GM23248 (cell line): ENCODE measurements around the gene DNASE1L2. TPM values are rescaled to one million over a fixed set of nuclear protein-coding genes. Genes with fewer than 3 reads are reported as not detected.
"Not testable (repeated sequence)": the region's sequence is repeated elsewhere in the genome, so short reads cannot be mapped to it uniquely, and the experiment has no call there.

ENCODE experiments used
- DNase-seq: peaks from one replicate; pipeline ENCODE4 v3.0.0-alpha.2; 2015
- H2AFZ ChIP-seq: fragments of 200-600 bp; sonication (generic); 2 replicates; pipeline ENCODE4 v1.6.1; 2016; ENCODE audit warnings: antibody characterized with exemption
- H3F3A ChIP-seq: fragments of 200-600 bp; sonication (generic); 2 replicates; pipeline ENCODE4 v1.6.1; 2016; ENCODE audit warnings: mild to moderate bottlenecking, antibody characterized with exemption, mixed run types; ENCODE audit not compliant: insufficient read depth
- H3K27ac ChIP-seq: fragments of 200-600 bp; sonication (generic); 2 replicates; pipeline ENCODE4 v1.5.1; 2016; ENCODE audit warnings: mild to moderate bottlenecking
- H3K27me3 ChIP-seq: fragments of 200-600 bp; sonication (generic); replicated peaks from 2 replicates; pipeline ENCODE4 v1.6.1; 2016; ENCODE audit warnings: mild to moderate bottlenecking; ENCODE audit not compliant: insufficient read depth
- H3K36me3 ChIP-seq: fragments of 200-600 bp; sonication (generic); 2 replicates; pipeline ENCODE4 v1.6.1; 2016; ENCODE audit warnings: low read depth, mild to moderate bottlenecking
- H3K4me1 ChIP-seq: fragments of 200-600 bp; sonication (generic); 2 replicates; pipeline ENCODE4 v1.6.1; 2016; ENCODE audit warnings: mild to moderate bottlenecking; ENCODE audit not compliant: insufficient read depth
- H3K4me2 ChIP-seq: fragments of 200-600 bp; sonication (generic); one replicate; pipeline ENCODE4 v1.6.1; 2016; ENCODE audit warnings: mild to moderate bottlenecking; ENCODE audit not compliant: unreplicated experiment
- H3K4me3 ChIP-seq: fragments of 200-600 bp; sonication (generic); 2 replicates; pipeline ENCODE4 v1.5.1; 2016; ENCODE audit warnings: mild to moderate bottlenecking
- H3K79me2 ChIP-seq: fragments of 200-600 bp; sonication (generic); 2 replicates; pipeline ENCODE4 v1.6.1; 2016; ENCODE audit warnings: mild to moderate bottlenecking; ENCODE audit not compliant: insufficient read depth
- H3K9ac ChIP-seq: fragments of 200-600 bp; sonication (generic); 2 replicates; pipeline ENCODE4 v1.6.1; 2016; ENCODE audit warnings: mild to moderate bottlenecking
- H3K9me2 ChIP-seq: fragments of 200-600 bp; sonication (generic); 2 replicates; pipeline ENCODE4 v1.6.1; 2016; ENCODE audit warnings: mixed run types, mild to moderate bottlenecking, moderate library complexity; ENCODE audit not compliant: insufficient read depth
- H3K9me3 ChIP-seq: fragments of 200-600 bp; sonication (generic); one replicate; pipeline ENCODE4 v1.6.1; 2017; ENCODE audit warnings: low read depth
- H4K20me1 ChIP-seq: fragments of 200-600 bp; sonication (generic); 2 replicates; pipeline ENCODE4 v1.6.0; 2016; ENCODE audit not compliant: insufficient read depth
- EZH2 ChIP-seq: fragments of 200-600 bp; sonication (generic); IDR thresholded peaks from 2 replicates; pipeline ENCODE4 v1.6.1; 2018; ENCODE audit warnings: antibody characterized with exemption, mild to moderate bottlenecking; ENCODE audit not compliant: insufficient read depth, poor library complexity, severe bottlenecking
- EZH2phosphoT487 ChIP-seq: fragments of 200-600 bp; sonication (generic); IDR thresholded peaks from 2 replicates; pipeline ENCODE4 v1.6.1; 2018; ENCODE audit warnings: antibody characterized with exemption, moderate library complexity, mild to moderate bottlenecking, low read depth; ENCODE audit not compliant: insufficient read depth
- WGBS, 2 experiments: methylation state at CpG; one replicate each; pipeline ENCODE4 v1.1.6; 2015 to 2017; ENCODE audit warnings: low lambda C conversion rate in 2 of 2, low coverage in 1 of 2; ENCODE audit errors: missing lambda C conversion rate in 2 of 2; 5-methylcytosine and 5-hydroxymethylcytosine counted together
- in situ Hi-C: fragments of 300-500 bp; cut with MboI; formaldehyde crosslinking; loops from 2 replicates; pipeline ENCODE4 v1.15.0; 2020
- polyA plus RNA-seq: library from polyadenylated mRNA; unstranded; fragments of >200 nt; fragmentation: Nextera tagmentation; extraction: Ambion mirVana; gene quantifications from 2 replicates; pipeline ENCODE4 v1.2.1, GENCODE V29; 2016
- total RNA-seq: library from RNA; depleted of rRNA; stranded (reverse); fragments of >200 nt; shearing (Covaris generic); gene quantifications from 2 replicates; pipeline ENCODE4 v1.2.3, GENCODE V29; 2014

The DNASE1L2 gene
- total and polyA plus RNA-seq, 2 experiments from 2014 or later = 0.89 TPM; not detected in 1

DNA sequence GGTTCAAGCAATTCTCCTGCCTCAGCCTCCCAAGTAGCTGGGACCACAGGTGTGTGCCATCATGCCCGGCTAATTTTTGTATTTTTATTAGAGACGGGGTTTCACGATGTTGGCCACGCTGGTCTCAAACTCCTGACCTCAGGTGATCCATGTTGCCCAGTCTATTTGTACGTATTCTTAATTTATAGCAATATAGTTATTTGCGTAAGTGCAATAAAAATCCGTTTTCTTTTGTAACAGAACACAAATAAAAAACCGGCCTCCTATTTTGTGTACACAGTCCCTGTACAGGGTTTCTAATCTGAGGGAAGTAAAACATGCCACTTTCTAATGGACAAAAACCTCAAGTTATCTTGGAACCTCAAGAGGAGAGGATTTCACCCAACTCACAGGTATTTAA, 24.0 kb downstream of the DNASE1L2 start:
- in situ Hi-C loops = no loop called here
- DNase-seq = no peak
- Histone ChIP-seq H3K4me3 (no peak overlapping the region), H3K9ac (no peak overlapping the region), H3K27ac (no peak overlapping the region), H3K4me1 (no peaks in the 10 kb centered on the region), H3K4me2 (no peak overlapping the region), H3K36me3 (peaks cover 77% of the 10 kb centered on the region), H4K20me1 (peaks cover 12% of the 10 kb centered on the region; the same call in 1 of the 2 replicates), H3K79me2 (peaks cover 100% of the 10 kb centered on the region), H2AFZ (no peak overlapping the region), H3F3A (peaks cover 35% of the 10 kb centered on the region), H3K9me3 (no peaks in the 10 kb centered on the region), H3K27me3 (no peaks in the 10 kb centered on the region), H3K9me2 (no peaks in the 10 kb centered on the region)
- 92 to 93% methylated on average over 8 of the region's 8 CpGs for WGBS, 2 experiments
- TF ChIP-seq EZH2phosphoT487 = no peak
- no peak for TF ChIP-seq EZH2

DNA sequence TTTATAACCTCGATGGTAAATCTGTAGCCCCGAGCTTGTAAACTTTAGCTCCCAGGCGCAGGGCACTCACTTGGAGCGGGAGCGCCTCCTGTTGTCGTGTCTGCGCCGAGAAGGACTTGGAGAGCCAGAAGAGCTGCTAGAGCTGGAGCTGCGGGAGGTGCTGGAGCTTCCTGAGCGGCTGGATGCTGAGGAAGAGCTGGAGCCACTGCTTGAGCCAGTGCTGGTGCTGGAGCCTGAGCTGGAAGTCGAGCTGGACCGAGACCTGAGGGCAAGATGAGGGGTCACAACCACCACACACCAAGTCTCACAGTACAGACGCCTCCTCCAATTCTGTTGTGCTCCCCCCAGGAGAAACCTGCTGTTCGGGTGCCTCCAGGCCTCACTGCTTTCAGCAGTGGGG, 26.8 kb downstream of the DNASE1L2 start:
- H3K4me3 ChIP-seq, in situ Hi-C loops, H3K9me2 ChIP-seq, H3K4me2 ChIP-seq, H3K27me3 ChIP-seq, H2AFZ ChIP-seq, DNase-seq, H3K9me3 ChIP-seq, H3K27ac ChIP-seq, H3K9ac ChIP-seq: not testable (repeated sequence)
- peaks cover 18% of the 10 kb centered on the region; the same call in 1 of the 2 replicates for H4K20me1 ChIP-seq
- peaks cover 98% of the 10 kb centered on the region for H3K79me2 ChIP-seq
- H3F3A ChIP-seq = peaks cover 27% of the 10 kb centered on the region; the same call in 1 of the 2 replicates
- 87% methylated on average over 14 of the region's 14 CpGs for WGBS, 2 experiments
- peaks cover 57% of the 10 kb centered on the region for H3K36me3 ChIP-seq
- peaks cover 11% of the 10 kb centered on the region; the same call in 1 of the 2 replicates for H3K4me1 ChIP-seq

DNA sequence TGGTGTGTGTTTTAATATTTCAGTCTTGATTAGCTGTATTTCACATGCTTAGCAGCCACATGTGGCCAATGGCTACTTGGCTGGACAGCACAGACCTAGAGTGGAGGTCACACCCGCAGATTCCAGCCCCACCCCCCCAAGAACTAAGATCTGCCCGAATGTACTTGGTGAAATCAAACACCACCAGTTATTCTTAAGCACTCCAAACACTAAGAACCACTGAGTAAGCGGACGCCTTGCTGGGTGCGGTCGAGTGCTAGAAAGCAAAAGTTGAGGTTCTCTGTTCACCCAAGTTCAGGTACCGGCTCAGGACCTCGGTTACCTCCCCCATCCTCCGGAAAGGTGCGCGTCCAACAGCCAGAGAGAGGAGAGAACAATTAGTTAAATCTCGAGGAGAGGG, 30.6 kb downstream of the DNASE1L2 start:
- H3K9me3 ChIP-seq, in situ Hi-C loops, H3K27me3 ChIP-seq, H2AFZ ChIP-seq, H3K9me2 ChIP-seq, H3F3A ChIP-seq: not testable (repeated sequence)
- Histone ChIP-seq H3K9ac (peak overlapping the region; percentile 91), H3K36me3 (peaks cover 20% of the 10 kb centered on the region), H3K27ac (peak overlapping the region; percentile 90), H3K4me3 (peak overlapping the region; percentile 79), H3K79me2 (peaks cover 89% of the 10 kb centered on the region), H4K20me1 (peaks cover 21% of the 10 kb centered on the region; the same call in 1 of the 2 replicates), H3K4me2 (peak overlapping the region; percentile 99), H3K4me1 (peaks cover 17% of the 10 kb centered on the region)
- 2 to 6% methylated on average over 11 to 12 of the region's 12 CpGs for WGBS, 2 experiments
- DNase-seq = peak; percentile 52

DNA sequence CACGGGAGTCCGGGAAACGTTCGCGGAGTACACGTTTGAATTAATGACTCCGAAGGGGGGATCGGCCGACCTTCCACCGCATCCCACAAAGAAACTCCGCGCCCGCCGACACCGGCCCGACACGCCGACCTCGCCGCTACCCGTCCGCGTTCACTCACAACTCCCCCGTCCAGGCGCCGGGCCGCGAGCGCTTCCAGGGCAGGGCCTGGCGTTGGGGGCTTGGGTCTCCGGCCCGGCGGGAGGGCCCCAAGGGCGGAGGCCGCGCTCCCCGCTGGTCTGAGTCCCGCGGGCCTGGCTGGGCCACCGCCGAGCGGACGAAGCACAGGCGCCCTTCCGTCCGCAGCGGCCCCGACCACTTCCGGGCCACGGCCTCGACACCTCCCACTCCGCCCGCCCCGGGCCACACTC, 31.3 kb downstream of the DNASE1L2 start:
- H3F3A ChIP-seq, H3K9me2 ChIP-seq, H3K9me3 ChIP-seq, in situ Hi-C loops, H3K27me3 ChIP-seq, DNase-seq: not testable (repeated sequence)
- Histone ChIP-seq H3K27ac (peak overlapping the region; percentile 90), H3K79me2 (peaks cover 84% of the 10 kb centered on the region), H3K4me3 (peak overlapping the region; percentile 79), H3K9ac (peak overlapping the region; percentile 91), H3K4me2 (peak overlapping the region; percentile 99), H2AFZ (peak overlapping the region; percentile 82), H3K4me1 (peaks cover 17% of the 10 kb centered on the region), H3K36me3 (peaks cover 14% of the 10 kb centered on the region; the same call in 1 of the 2 replicates), H4K20me1 (peaks cover 21% of the 10 kb centered on the region; the same call in 1 of the 2 replicates)
- WGBS, 2 experiments = 0% methylated on average over 35 to 54 of the region's 54 CpGs
